ENCODE results near the gene KIF4A. TPM values are rescaled to one million over a fixed set of nuclear protein-coding genes. Genes with fewer than 3 reads are reported as not detected.

The KIF4A gene
- total and polyA plus RNA-seq, 2 of the 4 experiments (the other 2 are of a cell fraction) = 10.0 to 19.0 TPM

GRCh38 chrX:70449457-70449966 is 159.6 kb downstream of the KIF4A start:
- ATAC-seq (ENCODE audit: low read depth) (no peak), DNase-seq (no peak)
- no peaks in the 10 kb centered on the region for H3K4me1 ChIP-seq (ENCODE audit: control insufficient read depth, insufficient read depth, low read length)
- no peak overlapping the region for H3K18ac ChIP-seq (ENCODE audit: low read depth, low read length)
- no peaks in the 10 kb centered on the region; the same call in 1 of the 2 replicates for H3K9me3 ChIP-seq (ENCODE audit: control insufficient read depth, insufficient read depth, low read length)
- H3K23ac ChIP-seq (ENCODE audit: low read depth, low read length) = no peak overlapping the region
- dilution Hi-C loops (cut with HindIII; ENCODE audit: low sequenced_read_pairs, unreplicated experiment) = no loop called here
- no peak overlapping the region for H3K4me3 ChIP-seq (ENCODE audit: insufficient read depth, low read depth, low read length)
- no peak overlapping the region for H2BK5ac ChIP-seq (ENCODE audit: low read depth, low read length, poor library complexity, severe bottlenecking)
- H3K4ac ChIP-seq (ENCODE audit: low read depth, low read length) = no peak overlapping the region
- no peak overlapping the region for H3K9ac ChIP-seq (ENCODE audit: low read depth, low read length)
- H4K20me1 ChIP-seq (ENCODE audit: insufficient read depth, low read length) = no peaks in the 10 kb centered on the region
- in situ Hi-C loops (cut with MboI; ENCODE audit: low sequenced_read_pairs) = no loop called here
- no peak overlapping the region for H3K4me2 ChIP-seq (ENCODE audit: low read depth, low read length)
- H2AK9ac ChIP-seq (replicated peaks; ENCODE audit: low read depth, low read length, poor library complexity) = no peak overlapping the region
- H4K91ac ChIP-seq (ENCODE audit: insufficient read depth, low read depth, low read length) = no peak overlapping the region
- H2BK120ac ChIP-seq (ENCODE audit: low read depth, low read length) = no peak overlapping the region
- no peak overlapping the region for H3K56ac ChIP-seq (ENCODE audit: extremely low read depth, insufficient read depth, low read length)
- ChIA-PET POLR2A (ENCODE audit: unreplicated experiment) (no interaction called here), CTCF (no interaction called here)
- peaks cover 0 to 6% of the 10 kb centered on the region in 2 experiments; a peak in 2 of 4 replicates for H3K79me1 ChIP-seq (ENCODE audit: low read depth in 1 of 2, low read length in 2 of 2)
- intact Hi-C loops (cut with micrococcal nuclease) = no loop called here
- H2BK20ac ChIP-seq (ENCODE audit: low read depth, low read length) = no peak overlapping the region
- no peak overlapping the region for H4K5ac ChIP-seq (ENCODE audit: low read depth, low read length)
- H3K36me3 ChIP-seq (ENCODE audit: control insufficient read depth, insufficient read depth, low read length) = no peaks in the 10 kb centered on the region
- H3K9me1 ChIP-seq (ENCODE audit: insufficient read depth, low read length) = no peaks in the 10 kb centered on the region
- no peak overlapping the region for H4K8ac ChIP-seq (ENCODE audit: low read depth in 2 of 2, low read length in 2 of 2)
- TF ChIP-seq NFE2L2 (IDR thresholded peaks at IDR 0.05; ENCODE audit: low read depth, low read length) (no peak), MXI1 (IDR thresholded peaks at IDR 0.05; ENCODE audit: borderline replicate concordance, low read depth, low read length) (no peak), CHD1 (IDR thresholded peaks at IDR 0.05; ENCODE audit: low read depth, low read length) (no peak), RCOR1 (IDR thresholded peaks at IDR 0.05; ENCODE audit: insufficient replicate concordance, low read length) (no peak), RFX5 (IDR thresholded peaks at IDR 0.05; ENCODE audit: low read depth, low read length) (no peak), CEBPB (IDR thresholded peaks at IDR 0.05; ENCODE audit: low read depth, low read length) (no peak), FOS (IDR thresholded peaks at IDR 0.05; ENCODE audit: low read depth, low read length) (no peak), POLR2A (IDR thresholded peaks at IDR 0.05; ENCODE audit: low read depth, low read length) (no peak), USF2 (IDR thresholded peaks at IDR 0.05; ENCODE audit: low read depth, low read length) (no peak), SMC3 (IDR thresholded peaks at IDR 0.05; ENCODE audit: low read depth, low read length) (no peak), ELK1 (IDR thresholded peaks at IDR 0.05; ENCODE audit: borderline replicate concordance, low read depth, low read length) (no peak), MAFK (IDR thresholded peaks at IDR 0.05; ENCODE audit: low read depth, low read length) (no peak), CTCF (conservative IDR thresholded peaks at IDR 0.05; ENCODE audit: low read depth, low read length) (no peak), MAZ (IDR thresholded peaks at IDR 0.05; ENCODE audit: borderline replicate concordance, low read depth, low read length) (no peak), BHLHE40 (IDR thresholded peaks at IDR 0.05; ENCODE audit: low read depth, low read length) (no peak), RAD21 (IDR thresholded peaks at IDR 0.05; ENCODE audit: low read length) (no peak)
- no peak overlapping the region for H2AFZ ChIP-seq (replicated peaks; ENCODE audit: low read length, poor library complexity)
- H3K14ac ChIP-seq (replicated peaks; ENCODE audit: low read depth, low read length) = no peak overlapping the region
- H3K27me3 ChIP-seq (ENCODE audit: control insufficient read depth, insufficient read depth, low read length) = peaks cover 17% of the 10 kb centered on the region
- WGBS, 2 experiments (ENCODE audit: extremely low coverage in 2 of 2, insufficient read length in 1 of 2) = 85% methylated on average over 8 of the region's 14 CpGs; no CpG with 5 or more reads in 1 of the 2 experiments
- no TSS peak for BruUV-seq (replicated peaks)
- no peak overlapping the region for H3K27ac ChIP-seq (ENCODE audit: insufficient read depth, low read length)
- no peak overlapping the region for H2BK15ac ChIP-seq (ENCODE audit: low read depth, low read length)
- H2AK5ac ChIP-seq (ENCODE audit: low read depth, low read length) = no peak overlapping the region
